Embryonic facial prominence (tissue), 1 donor: Measurements from ENCODE around the gene NUDT22.
A peak's percentile ranks its signal among the peaks of the same experiment; 100 is the strongest.
"Not testable (repeated sequence)": the region's sequence is repeated elsewhere in the genome, so short reads cannot be mapped to it uniquely, and the experiment has no call there.

Experiments used
- DNase-seq: peaks from one replicate; pipeline ENCODE4 v3.0.0-alpha.2; 2016; ENCODE audit errors: extremely low spot score

NUDT22 gene

DNA sequence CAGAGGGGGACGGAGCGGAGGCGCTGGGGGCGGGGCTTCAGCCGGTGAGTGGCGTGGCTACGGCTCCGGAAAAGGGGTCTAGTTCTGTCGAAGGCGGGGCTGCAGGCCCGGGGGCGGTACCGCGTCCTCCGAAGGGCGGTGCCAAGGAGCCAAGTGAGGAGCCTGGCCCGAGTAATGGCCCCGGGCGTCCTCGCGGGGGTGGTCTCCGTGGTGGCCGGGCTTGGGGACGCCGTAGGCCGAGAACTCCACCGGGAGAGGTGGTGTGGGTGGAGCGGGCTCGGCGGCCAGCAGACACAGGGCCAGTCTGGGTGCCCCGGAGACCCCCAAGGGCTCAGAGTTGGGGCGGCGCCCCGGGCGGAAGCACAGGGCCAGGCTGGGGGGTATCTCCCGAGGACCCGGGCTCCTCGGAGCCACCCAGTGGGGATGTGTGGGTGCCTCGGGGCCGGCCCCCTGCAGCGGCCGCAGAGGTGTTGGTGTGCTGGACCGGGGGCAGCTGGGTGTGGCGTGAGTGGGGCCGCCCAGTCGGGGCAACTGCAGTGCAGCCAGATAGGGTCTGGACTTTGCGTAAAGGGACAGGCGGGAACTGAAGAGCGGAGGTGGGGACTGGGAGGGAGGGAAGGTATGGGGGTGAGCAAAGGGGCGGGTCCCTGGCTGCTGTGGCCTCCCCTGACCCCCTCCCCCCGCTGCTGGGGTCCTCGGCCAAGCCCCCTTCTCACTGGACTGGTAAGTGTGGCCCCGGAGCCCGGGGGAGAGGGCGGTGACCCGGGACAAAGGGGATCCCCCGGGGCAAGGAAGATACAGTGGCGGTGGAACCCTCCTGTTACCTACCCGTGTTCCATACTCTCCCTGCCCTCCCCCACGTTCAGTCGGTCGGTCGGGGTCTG lies 15.7 kb downstream of the NUDT22 start:
- DNase-seq = no peak

DNA sequence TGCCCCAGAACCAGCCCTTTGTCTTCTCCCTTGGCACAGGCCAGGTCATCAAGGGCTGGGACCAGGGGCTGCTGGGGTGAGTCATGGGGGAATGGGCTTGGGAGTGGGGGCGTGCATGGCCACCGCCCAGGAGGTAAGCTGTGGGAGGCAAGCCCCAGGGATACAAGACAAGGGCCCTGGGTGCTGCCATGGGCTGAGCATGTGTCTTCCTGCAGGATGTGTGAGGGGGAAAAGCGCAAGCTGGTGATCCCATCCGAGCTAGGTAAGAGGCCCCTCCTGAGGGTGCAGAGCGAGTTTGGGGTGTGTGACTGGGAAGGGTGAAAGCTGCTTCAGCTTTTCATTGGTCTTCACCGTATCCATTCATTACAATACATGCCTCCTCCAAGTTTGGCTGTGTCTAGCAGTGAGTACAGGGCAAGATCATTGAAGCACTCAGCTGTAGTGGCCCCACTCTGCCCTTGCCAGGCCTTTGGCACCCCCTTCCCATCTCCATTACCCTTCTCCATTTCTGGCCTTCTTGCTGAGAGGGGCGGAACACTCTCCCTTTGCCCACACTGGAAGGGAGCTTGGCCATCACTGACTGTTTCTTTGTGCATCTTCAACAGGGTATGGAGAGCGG lies 17.3 kb downstream of the NUDT22 start:
- DNase-seq = no peak

DNA sequence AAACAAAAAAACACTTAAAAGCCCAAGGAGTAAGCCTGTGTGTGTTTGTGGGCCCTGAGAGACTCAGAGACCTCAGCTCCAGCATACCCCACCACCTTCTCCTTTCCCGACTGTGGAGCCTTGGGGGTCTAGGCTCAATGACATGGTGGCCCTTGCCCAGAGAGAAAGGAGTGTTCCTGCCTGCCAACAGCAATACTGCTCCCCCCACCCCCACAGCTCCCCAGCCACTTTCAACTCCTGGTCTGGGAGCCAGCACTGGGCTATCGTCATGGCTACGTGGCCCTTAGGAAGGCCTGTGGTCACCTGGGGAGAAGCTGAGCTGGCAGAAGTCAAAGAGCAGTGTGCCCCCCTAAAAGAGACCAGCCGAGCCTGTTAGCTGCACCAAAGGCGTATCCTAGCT lies 18.0 kb downstream of the NUDT22 start:
- no peak for DNase-seq

DNA sequence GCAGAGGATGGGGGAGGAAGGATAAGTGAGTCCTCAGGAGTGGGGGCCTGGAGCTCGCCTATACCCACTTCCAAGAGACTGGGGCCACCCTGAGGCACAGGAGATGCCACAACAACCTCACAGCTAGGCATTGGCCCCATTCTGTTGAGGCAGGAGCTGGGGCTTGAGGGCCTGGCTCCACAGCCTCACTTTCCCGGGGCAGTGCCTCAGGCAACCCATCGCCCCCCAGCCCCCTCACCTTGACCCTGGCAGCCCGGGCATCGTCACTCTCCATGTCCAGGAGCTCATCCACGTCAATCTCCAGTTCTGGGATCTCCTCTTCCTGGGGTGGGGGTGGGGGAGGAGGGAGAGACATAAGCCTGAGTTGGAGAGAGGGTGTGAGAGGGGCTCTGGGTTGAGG lies 18.9 kb downstream of the NUDT22 start:
- DNase-seq = no peak

DNA sequence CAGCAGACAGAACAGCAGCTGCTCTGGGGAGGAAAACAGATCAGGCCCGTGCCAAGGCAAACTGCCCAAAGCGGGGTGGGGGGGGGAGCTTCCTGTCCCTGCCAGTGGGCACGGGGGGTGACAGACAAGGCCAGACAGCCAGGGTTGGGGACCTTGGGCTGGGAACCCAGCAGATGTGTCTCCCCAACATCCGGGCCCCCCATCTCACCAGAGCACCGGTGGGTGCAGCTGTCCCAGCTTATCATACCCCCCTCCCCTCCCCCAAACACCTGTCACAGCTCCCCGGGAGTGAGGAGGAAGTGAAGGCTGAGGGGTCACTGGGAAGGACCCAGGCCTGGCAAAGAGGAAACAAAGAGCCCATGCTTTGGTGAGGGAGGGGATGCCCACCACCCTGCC lies 19.3 kb downstream of the NUDT22 start:
- DNase-seq = no peak

DNA sequence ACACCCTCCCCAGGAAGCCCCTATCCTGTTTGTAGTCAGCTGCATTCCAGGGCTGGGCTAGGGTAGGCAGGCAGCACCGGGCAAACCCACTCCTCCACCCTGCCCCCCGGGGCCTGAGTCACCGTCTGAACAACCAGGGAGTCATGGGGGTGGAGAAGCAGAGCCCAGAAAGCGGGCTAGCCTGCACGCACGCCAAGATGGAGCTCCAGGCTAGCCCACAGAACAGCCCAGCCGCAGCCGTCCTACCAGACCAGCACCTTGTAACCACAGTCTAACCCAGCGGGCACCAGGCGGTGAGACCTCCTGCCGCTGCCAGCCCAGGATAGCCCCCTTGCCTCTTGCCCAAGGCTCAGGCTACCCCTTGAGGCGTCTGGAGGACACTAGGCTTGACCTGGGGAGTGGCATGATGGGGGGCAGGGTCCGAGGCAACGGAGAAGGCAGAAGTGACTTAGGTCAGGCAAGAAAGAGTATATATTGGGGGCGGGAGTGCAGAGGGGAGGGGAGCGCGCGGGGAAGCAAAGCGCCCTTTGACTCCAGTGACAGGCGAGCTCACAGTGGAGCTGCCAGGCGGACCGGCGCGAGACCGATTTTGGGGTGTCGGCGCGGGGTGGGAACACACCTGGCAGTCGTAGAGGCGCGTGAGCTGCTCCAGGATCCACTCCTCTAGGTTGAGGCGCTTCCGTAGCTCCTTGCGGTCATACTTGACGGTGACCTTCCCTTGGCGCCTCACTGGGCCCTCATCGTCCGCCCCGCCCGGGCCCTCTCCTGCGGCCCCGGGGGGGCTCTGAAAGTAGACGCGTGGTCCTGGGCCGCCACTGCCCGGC lies 19.9 kb downstream of the NUDT22 start:
- DNase-seq = no peak

DNA sequence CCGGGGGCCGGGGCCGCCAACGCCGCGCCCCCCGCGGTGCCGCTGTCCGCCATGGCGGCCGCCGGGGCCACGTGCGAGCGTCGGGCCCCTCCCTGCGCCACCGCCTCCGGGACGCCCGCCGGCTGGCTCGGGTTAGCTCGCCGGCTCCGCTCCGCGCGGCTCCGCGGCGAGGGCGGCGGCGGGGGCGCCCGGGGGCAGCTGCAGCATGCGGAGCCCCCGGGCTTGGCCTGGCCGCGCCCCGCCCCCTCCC lies 20.5 kb downstream of the NUDT22 start:
- DNase-seq = not testable (repeated sequence)

DNA sequence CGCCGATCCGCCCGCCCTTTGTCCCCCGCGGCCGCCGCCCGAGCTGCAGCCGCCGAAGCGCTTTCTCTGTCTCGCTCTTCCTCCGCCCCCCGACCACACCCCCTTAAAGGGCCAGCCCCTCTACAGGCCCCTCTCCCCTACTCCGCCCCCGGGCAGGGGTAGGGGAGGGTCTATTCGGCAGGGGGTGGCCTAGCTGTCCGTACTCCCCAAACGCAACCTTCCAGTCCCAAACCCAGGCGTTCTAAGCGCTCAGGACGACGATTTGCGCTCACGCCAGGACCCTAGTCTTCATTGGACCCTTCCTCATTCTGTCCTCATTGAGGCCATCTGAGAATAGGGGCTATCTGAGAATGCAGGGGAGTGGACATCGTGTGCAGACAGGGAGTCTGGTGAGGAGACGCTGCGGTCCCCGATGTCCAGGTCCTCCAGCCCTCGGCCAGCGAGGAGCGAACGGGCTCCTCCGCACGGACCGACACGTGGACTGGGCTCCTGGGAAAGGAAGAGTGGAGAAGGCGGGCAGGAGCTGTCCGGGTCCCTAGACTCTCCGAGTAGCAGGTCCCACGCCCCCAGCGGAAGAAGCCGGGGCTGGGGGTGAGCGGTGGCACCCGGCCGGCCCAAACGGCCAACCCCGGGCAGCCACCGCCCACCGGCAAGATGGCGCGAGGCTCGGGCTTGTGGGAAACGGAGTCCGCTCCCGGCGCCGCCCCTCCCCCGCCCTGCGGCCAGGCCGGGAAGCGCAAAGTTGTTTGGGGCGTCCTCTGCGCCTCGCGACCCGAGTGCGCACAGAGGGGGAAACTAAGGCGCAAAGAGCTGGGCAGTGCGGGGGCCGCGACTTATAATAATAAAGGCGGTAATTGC lies 21.0 kb downstream of the NUDT22 start, which contains the start of gene PPP1R14B:
Gene PPP1R14B (minus strand): TSS at position 73 of the 858 bp plus-strand sequence. CDS start 270 bp downstream, outside the sequence.
- DNase-seq = peak; percentile 82

DNA sequence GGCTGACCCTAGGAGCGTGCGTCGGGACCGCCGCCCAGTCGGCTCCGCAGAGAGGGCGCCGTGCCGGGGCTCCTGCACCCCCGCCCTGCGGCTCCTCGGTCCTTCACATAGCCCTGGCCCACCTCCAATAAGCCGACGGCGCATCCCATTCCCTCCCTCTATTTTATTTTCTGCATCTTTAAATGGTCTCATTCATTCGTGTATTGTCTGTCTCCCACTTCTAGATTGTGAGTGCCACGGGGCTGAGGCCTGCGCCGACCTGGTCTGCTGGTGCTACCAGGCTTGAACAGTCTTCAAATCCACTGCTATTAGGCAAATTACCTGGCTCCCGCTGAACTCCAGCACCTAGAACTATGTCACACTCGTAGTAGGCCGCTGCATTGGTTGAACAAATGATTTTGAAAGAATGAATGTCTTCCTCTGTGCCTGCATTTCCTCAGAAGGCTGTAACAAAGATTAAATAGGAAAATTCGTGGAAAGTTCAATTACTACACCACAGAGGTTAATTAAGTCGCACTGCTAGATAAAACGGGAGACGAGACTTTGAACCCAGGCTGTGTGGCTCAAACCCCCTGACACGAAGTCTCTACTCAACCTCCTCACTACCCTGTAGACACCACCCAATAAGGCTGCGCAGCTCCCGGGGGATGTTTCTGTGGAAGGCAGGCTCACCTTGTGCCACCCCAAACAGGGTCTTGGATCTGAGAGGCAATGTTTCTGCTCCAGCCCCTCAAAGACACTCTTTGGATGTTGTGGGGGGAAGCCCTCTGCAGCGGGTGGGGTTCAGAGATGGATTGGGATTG lies 21.9 kb downstream of the NUDT22 start:
- DNase-seq = no peak

DNA sequence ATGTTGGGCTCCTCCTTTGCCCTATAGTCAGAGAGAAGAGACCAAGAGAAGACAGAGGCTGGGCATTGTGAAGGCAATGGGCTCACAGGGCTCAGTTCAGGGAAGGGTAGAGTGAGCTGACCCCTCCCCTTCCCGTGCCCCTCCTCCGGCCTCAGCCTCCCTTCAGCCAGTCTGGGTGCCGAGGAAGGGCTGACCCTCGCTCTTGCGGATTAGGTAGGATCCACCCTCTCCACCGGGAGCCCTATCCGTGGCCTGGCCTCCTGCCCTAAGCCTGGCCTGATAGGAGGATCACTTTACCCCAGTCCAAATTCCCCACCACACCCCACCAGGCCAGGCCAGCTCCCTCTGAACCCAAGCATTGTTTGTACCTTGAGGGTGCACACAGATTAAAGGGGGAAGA lies 22.5 kb downstream of the NUDT22 start:
- DNase-seq = no peak

DNA sequence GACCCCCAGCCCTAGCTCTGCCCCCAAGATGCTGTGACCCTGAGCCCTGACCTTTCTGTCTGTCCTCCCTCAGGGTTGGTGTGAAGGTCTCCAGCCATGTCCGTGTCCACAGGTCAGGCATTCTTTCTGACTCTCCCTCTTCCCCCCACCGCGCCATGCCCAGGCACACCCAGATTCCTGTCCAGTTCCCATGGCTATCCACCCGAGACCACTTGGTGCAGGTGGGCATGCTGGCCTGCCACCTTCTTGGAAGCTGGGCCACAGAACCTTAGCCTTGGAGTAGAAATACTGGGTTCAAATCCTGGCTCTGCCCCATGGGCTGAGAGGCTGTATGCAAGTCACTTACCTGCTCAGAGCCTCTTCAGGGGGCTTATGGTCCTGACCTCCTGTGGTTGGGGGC lies 23.0 kb downstream of the NUDT22 start:
- DNase-seq = no peak

DNA sequence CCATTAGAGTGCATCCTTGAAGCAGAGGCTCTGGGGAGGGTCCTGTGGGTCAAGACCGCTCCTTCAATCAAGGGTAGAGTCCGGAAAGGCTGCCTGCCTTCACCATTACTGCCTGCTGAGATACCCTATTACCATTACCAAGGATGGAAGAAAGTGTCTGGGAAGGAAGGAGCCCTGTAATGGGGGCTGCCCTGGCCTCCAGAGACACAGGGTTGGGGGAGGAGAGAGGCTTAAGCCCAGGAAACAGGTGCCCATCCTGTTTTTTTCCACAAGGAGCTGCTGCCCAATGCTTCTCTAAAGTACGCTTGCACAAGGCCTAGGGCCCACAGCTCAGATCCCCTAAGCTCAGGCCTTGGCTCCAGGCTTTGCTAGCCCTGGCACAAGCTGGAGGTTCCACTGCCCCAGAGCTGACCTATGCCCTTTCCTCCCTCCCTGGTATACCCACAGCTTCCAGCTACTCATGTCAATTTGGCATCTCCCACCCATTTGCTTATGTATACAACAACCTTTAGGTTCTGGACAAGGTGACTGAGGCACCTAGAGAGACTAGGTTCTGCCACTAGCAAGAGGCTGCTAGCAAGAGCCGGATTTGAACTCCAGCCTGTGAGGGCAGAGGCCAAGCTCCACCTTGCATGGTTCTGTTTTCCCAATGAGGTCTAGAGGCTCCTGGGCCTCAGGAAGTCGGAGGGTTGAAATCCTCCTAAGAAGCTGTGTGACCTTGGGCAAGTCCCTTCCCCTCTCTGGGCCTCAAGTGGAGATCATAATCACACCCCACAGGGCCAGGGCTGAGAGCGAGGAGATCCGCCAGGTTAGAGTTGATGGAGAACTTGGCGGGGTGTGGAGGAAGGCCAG lies 23.7 kb downstream of the NUDT22 start:
- DNase-seq = no peak

DNA sequence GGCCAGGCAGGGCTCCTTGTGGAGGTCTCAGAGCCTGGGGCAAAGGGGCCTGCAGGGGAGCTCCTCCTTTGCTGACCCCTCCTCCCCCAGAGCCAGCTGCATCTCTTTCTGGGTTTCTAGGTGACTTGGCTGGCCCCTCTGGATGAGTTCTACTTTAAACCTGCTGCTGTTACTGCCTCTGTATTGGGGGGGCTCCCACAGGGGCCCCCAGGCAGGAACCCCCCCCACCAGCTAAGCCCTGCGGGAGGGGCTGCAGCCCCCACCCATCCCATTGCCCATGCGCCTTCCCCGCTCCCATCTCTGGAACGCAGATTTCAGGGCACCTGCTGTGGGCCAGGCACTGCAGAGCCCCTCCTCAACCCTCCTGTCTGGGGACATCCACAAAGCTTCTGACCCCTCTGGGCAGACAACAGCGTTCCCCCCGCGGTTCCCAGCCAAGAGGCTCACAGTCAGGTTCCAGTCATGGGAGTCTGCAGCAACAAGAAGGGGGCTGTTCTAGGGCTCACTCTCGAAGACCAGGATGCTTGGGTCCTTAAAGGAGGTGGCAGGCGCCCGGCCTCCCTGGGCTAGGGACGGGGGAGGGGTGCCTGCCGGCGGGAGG lies 24.4 kb downstream of the NUDT22 start:
- DNase-seq = no peak

DNA sequence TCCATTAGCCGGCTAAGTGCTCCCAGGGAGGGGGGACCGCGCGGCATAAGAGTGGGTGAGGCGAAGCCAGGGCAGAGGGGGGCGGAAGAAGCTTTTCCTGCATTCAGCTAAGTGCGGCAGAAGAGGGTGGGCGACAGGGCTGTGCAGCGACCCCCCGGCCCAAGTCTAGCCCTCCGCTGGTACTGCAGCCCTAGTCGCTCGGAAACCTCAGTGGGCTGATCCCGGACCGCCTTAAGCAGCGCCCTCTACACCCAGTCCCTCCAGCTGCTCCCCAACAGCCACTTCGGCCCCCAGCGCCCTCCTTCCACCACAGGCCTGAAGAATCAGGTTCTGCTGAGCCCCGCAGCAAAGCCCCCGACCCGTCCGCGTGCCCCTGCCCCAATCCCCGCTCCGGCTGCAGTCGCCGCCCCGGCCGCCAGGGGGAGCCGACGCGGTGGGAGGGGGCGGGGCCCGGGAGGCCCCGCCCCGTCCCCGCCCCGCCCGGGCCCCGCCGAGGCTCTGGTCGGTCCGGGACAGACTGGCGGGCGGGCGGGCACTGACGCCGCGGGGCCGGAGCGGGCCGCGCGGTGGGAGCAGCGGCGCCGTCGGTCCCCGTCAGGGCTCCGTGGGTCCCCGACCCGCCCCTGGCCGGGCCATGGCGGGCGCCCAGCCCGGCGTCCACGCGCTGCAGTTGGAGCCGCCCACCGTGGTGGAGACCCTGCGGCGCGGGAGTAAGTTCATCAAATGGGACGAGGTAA lies 25.1 kb downstream of the NUDT22 start, which contains the start of gene PLCB3:
Gene PLCB3 (plus strand): TSS at position 515 of the 737 bp plus-strand sequence. CDS start 120 bp downstream, at position 635.
- no peak for DNase-seq

DNA sequence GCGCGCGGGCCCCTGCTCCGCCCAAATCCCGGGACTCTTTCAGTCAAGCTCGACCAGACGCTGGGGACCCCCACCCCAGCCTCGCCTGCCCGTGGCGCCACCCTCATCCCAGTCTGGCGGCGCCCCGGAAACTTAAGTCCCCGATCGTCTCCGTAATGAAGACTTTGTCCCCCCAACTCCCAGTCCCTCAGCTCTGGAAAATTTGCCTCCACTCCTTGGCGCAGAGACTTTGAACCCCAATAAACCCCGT lies 25.6 kb downstream of the NUDT22 start:
- DNase-seq = no peak

DNA sequence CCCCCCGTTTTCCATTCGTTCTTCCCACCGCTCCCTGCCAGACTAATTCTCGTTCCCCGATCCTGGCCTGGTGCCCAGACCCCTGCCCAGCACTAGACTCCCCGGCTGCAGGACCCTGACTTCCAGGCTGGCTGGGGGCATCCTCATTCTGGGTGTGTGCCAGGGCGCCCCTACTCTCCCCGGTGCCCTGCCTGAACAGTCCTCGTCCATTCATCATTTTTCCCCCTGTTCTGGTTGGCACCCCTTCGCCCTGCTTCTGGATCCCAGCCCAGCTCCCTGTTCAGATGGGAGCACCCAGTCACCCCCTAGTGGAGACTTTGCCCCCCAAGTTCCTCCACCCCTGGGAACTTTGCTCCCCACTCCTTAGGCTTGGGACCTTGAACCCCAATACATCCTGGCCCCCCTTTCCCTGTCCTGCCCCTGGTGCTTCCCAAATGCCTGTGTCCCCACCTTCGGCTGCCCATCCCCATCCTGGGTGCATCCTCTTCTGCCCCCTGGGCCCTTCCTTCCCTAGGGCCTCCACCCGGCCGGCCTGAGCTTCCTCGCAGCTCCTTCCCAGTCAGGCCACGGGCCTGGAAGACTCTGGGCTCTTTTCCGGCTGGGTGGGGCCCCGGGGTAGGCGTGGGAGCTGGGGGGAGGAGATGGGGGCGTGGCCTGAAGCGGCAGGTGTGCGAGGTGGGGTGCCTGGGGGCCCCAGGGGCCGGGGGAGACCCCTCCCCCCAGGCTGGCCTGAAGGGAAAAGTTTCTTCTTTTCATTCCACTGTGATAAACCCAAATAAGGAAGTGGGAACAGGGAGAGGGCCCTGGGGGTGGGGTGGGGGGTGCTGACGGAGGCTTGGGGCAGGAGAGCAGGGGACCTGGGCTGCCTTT lies 26.2 kb downstream of the NUDT22 start:
- DNase-seq = no peak

DNA sequence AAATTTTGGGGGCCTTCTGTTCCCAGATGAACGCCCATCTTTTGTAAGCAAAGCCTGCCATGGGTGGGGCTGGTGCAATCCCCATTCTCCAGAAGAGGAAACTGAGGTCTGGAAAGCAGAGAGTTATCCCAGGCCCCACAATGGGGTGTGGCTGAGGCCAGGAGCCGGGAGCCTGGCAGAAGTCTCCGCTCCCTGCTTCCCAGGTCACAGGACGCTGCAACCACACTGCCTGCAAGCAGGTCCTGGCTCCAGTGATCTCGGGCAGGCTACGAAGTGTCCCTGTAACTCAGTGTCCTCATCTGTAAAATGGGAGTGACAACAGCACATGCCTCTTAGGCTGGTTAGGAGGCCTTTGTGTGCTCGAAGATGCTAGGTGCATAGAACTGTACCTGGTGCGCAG lies 27.0 kb downstream of the NUDT22 start:
- DNase-seq = no peak

DNA sequence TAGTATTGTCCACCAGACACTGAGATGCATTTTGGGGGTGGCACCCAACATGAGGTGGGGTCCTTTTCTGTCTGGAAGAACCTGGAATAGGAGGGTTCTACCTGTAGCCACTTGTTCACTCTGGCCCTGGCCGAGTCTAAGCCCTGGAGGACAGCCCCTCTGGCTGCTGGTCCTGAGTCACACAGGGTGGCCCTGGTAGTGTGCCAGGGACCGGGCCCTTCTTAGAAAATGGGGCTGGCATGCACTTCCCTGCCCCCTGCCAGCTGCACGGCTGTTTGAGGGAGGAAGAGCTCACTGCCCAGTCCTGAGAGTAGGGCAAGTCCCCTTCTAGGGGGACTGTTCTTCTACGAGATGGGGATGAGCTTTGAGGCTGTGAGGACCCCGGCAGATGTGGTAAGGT lies 27.4 kb downstream of the NUDT22 start:
- DNase-seq = no peak
